DOHH2 (cell line): Measurements from ENCODE around the gene STOML2.

Experiments
- H3F3A ChIP-seq: fragments of 200-600 bp; sonication (generic), shearing (Covaris generic); 2 replicates; pipeline ENCODE4 v1.6.0; 2016; ENCODE audit warnings: antibody characterized with exemption, mild to moderate bottlenecking; ENCODE audit not compliant: control insufficient read depth, insufficient read depth
- H3K27ac ChIP-seq: fragments of 200-600 bp; sonication (generic); 2 replicates; pipeline ENCODE4 v1.5.1; 2014; ENCODE audit warnings: low read depth, mild to moderate bottlenecking, low read length, moderate library complexity
- H3K27me3 ChIP-seq: fragments of 200-600 bp; sonication (generic); 2 replicates; pipeline ENCODE4 v1.6.1; 2014; ENCODE audit warnings: mild to moderate bottlenecking, low read length, mixed read lengths; ENCODE audit not compliant: control insufficient read depth
- H3K36me3 ChIP-seq: fragments of 200-600 bp; sonication (generic); 2 replicates; pipeline ENCODE4 v1.6.1; 2014; ENCODE audit warnings: mild to moderate bottlenecking, low read length, moderate library complexity, mixed read lengths; ENCODE audit not compliant: control insufficient read depth
- H3K4me1 ChIP-seq: fragments of 200-600 bp; sonication (generic); 2 replicates; pipeline ENCODE4 v1.6.1; 2014; ENCODE audit warnings: mild to moderate bottlenecking, low read length, mixed read lengths; ENCODE audit not compliant: control insufficient read depth
- H3K4me2 ChIP-seq: fragments of 200-600 bp; sonication (generic); 2 replicates; pipeline ENCODE4 v1.6.0; 2014; ENCODE audit warnings: mild to moderate bottlenecking, low read length, moderate library complexity
- H3K4me3 ChIP-seq: fragments of 200-600 bp; sonication (generic); 2 replicates; pipeline ENCODE4 v1.5.1; 2014; ENCODE audit warnings: mild to moderate bottlenecking, low read length, mixed read lengths
- H3K79me2 ChIP-seq: fragments of 200-600 bp; sonication (generic); 2 replicates; pipeline ENCODE4 v1.6.1; 2014; ENCODE audit warnings: mild to moderate bottlenecking, low read length, mixed read lengths; ENCODE audit not compliant: control insufficient read depth
- H3K9me2 ChIP-seq: fragments of 200-600 bp; sonication (generic); replicated peaks from 2 replicates; pipeline ENCODE4 v1.6.1; 2014; ENCODE audit warnings: mild to moderate bottlenecking, low read length, mixed read lengths; ENCODE audit not compliant: control insufficient read depth
- H3K9me3 ChIP-seq: fragments of 200-600 bp; sonication (generic); 2 replicates; pipeline ENCODE4 v1.6.1; 2014; ENCODE audit warnings: antibody characterized with exemption, low read length, mixed read lengths; ENCODE audit not compliant: control insufficient read depth, insufficient read depth
- H4K20me1 ChIP-seq: fragments of 200-600 bp; sonication (generic); 2 replicates; pipeline ENCODE4 v1.6.0; 2014; ENCODE audit warnings: low read depth, mild to moderate bottlenecking, antibody characterized with exemption, low read length, moderate library complexity; ENCODE audit not compliant: control insufficient read depth, insufficient read depth
- CTCF ChIP-seq: fragments of 200-600 bp; sonication (generic); IDR thresholded peaks from one replicate; pipeline ENCODE4 v1.5.1; 2014; ENCODE audit warnings: antibody characterized with exemption, mild to moderate bottlenecking, low read depth, low read length; ENCODE audit not compliant: poor library complexity, severe bottlenecking
- EZH2phosphoT487 ChIP-seq: fragments of 200-600 bp; sonication (generic); IDR thresholded peaks from 2 replicates; pipeline ENCODE4 v1.6.1; 2017; ENCODE audit warnings: borderline replicate concordance, mild to moderate bottlenecking, antibody characterized with exemption, low read length, moderate library complexity, mixed read lengths

Gene STOML2

GRCh38 chr9:35116898-35117551, 14.1 kb upstream of the STOML2 start:
- H4K20me1 ChIP-seq, result no peaks in the 10 kb centered on the region
- no peak for TF ChIP-seq EZH2phosphoT487
- peak; percentile 88 for TF ChIP-seq CTCF
- H3K9me3 ChIP-seq, result no peaks in the 10 kb centered on the region
- no peaks in the 10 kb centered on the region for H3K36me3 ChIP-seq
- H3F3A ChIP-seq, result peaks cover 19% of the 10 kb centered on the region
- no peaks in the 10 kb centered on the region for H3K9me2 ChIP-seq
- no peaks in the 10 kb centered on the region for H3K27me3 ChIP-seq
- H3K79me2 ChIP-seq, result no peaks in the 10 kb centered on the region
- H3K27ac ChIP-seq, result no peak overlapping the region
- peak overlapping the region; percentile 97 for H3K4me2 ChIP-seq
- peaks cover 33% of the 10 kb centered on the region for H3K4me1 ChIP-seq
- H3K4me3 ChIP-seq, result peak overlapping the region; percentile 94

- no peaks in the 10 kb centered on the region for H3K79me2 ChIP-seq
- H3K27ac ChIP-seq, result no peak overlapping the region
- H4K20me1 ChIP-seq, result no peaks in the 10 kb centered on the region
- no peaks in the 10 kb centered on the region for H3K9me3 ChIP-seq
- H3K4me2 ChIP-seq, result peak overlapping the region; percentile 97
- H3K4me3 ChIP-seq, result peak overlapping the region; percentile 94
- H3F3A ChIP-seq, result peaks cover 19% of the 10 kb centered on the region
- H3K36me3 ChIP-seq, result no peaks in the 10 kb centered on the region
- peaks cover 37% of the 10 kb centered on the region for H3K4me1 ChIP-seq
- H3K9me2 ChIP-seq, result no peaks in the 10 kb centered on the region
- TF ChIP-seq EZH2phosphoT487 (no peak), CTCF (no peak)
- no peaks in the 10 kb centered on the region for H3K27me3 ChIP-seq
Observed at GRCh38 chr9:35116539-35116897, 13.6 kb upstream of the STOML2 start.

GRCh38 chr9:35115680-35116538, 13.0 kb upstream of the STOML2 start, which contains the start of gene ATOSB:
Gene ATOSB (minus strand): TSS chr9:35115862. CDS start chr9:35108274, 7,588 bp downstream.
- Histone ChIP-seq H3K4me1 (peaks cover 42% of the 10 kb centered on the region), H3K4me3 (peak within 1 kb of the TSS; percentile 94), H3K27ac (peak within 1 kb of the TSS; percentile 85), H3F3A (peaks cover 19% of the 10 kb centered on the region), H4K20me1 (no peaks in the 10 kb centered on the region), H3K9me3 (no peaks in the 10 kb centered on the region), H3K27me3 (no peaks in the 10 kb centered on the region), H3K36me3 (no peaks in the 10 kb centered on the region), H3K4me2 (peak within 1 kb of the TSS; percentile 97), H3K9me2 (no peaks in the 10 kb centered on the region), H3K79me2 (no peaks in the 10 kb centered on the region)
- TF ChIP-seq CTCF (no peak), EZH2phosphoT487 (no peak)
